ENCODE data around the gene ATF5.
A peak's percentile ranks its signal among the peaks of the same experiment; 100 is the strongest.

The ATF5 gene, protein sequence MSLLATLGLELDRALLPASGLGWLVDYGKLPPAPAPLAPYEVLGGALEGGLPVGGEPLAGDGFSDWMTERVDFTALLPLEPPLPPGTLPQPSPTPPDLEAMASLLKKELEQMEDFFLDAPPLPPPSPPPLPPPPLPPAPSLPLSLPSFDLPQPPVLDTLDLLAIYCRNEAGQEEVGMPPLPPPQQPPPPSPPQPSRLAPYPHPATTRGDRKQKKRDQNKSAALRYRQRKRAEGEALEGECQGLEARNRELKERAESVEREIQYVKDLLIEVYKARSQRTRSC

GRCh38 chr19:49929121-49929610, at the start of gene ATF5, which contains the start of gene NUP62:
ATF5 (plus strand) TSS chr19:49929205; CDS start chr19:49930851, 1,646 bp downstream.
NUP62 (minus strand) TSS chr19:49929504; CDS start chr19:49909807, 19,697 bp downstream.
- peak; percentile 75 for DNase-seq
- in situ Hi-C loops (cut with HindIII; ENCODE audit: low pct_ligation_motif_present, low pct_unique_long_range_greater_than_20kb, low sequenced_read_pairs): no loop called here

- DNase-seq: no peak
- in situ Hi-C loops (cut with HindIII; ENCODE audit: low pct_ligation_motif_present, low pct_unique_long_range_greater_than_20kb, low sequenced_read_pairs): no loop called here
These were observed 49.6 kb upstream of the ATF5 start for GRCh38 chr19:49879243-49879963.

- in situ Hi-C loops (cut with HindIII; ENCODE audit: low pct_ligation_motif_present, low pct_unique_long_range_greater_than_20kb, low sequenced_read_pairs): no loop called here
These were observed 48.7 kb upstream of the ATF5 start for GRCh38 chr19:49880162-49880869.

DNA sequence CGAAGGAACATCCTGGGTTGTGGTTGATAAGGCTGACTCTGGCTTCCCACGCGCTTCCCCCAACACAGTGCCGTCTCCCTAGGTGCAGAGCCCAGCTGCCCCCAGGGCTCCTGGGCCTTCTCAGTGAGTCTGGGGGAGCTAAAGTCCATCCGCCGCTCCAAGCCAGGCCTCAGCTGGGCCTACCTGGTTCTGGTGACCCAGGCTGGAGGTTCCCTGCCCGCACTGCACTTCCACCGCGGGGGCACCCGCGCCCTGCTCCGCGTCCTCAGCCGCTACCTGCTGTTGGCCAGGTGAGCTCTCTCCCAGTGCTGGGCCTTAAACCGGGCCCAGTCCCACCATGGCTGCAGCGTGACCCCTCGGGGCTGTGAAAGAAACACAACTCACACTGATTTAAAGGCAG, 47.8 kb upstream of the ATF5 start:
- in situ Hi-C loops (cut with HindIII; ENCODE audit: low pct_ligation_motif_present, low pct_unique_long_range_greater_than_20kb, low sequenced_read_pairs): no loop called here
- no peak for DNase-seq

More at GRCh38 chr19:49880162-49880869, 48.7 kb upstream of the ATF5 start:
- DNase-seq: no peak

DNA sequence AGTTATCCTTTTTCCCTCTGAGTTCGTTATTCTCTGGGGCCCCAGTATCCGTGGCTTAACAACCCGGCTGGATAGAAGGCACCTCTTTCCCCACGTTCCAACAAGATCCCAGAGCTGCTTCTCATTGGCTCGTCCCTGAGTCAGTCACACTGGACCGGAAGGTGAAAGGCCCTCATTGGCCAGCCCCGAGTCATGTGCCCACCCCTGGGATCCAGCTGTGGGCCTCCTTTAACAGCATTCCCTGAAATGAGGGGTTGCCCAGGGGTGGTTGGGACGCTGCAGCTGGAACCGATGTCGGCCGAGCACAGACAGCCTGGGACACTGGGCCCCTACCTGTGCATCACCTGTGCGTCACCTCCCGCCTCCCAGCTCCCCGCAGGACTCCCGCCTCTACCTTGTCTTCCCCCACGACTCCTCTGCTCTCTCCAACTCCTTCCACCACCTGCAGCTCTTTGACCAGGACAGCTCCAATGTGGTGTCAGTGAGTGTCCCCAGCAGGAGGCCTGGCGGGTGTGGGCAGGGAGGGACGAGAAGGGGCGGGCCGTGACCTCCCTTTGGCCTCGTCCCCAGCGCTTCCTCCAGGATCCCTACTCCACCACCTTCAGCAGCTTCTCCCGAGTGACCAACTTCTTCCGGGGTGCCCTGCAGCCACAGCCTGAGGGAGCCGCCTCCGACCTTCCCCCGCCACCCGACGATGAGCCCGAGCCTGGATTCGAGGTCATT, 47.2 kb upstream of the ATF5 start:
- DNase-seq: no peak
- in situ Hi-C loops (cut with HindIII; ENCODE audit: low pct_ligation_motif_present, low pct_unique_long_range_greater_than_20kb, low sequenced_read_pairs): no loop called here

- in situ Hi-C loops (cut with HindIII; ENCODE audit: low pct_ligation_motif_present, low pct_unique_long_range_greater_than_20kb, low sequenced_read_pairs): no loop called here
- DNase-seq: no peak
These were observed 46.4 kb upstream of the ATF5 start for GRCh38 chr19:49882643-49883042.

DNA sequence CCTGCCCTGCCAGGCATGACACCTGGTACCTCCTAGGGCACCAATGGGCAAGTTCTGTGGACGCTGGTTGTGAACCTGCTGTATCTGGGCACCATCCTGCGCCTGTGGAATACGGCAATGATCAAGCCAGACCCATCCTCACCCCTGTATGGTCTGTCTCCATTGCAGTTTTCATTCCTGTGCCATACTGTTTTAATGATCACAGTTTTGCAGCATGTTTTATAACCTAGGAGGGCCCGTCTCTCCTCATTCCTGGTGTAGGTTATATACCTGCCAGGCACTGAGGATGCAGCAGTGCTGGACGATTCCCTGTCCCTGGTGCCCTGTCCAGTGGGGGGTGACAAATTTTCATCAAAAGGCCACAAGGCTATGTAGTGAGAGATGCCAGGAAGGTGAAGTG, 45.9 kb upstream of the ATF5 start:
- in situ Hi-C loops (cut with HindIII; ENCODE audit: low pct_ligation_motif_present, low pct_unique_long_range_greater_than_20kb, low sequenced_read_pairs): no loop called here
- no peak for DNase-seq

- DNase-seq: no peak
- in situ Hi-C loops (cut with HindIII; ENCODE audit: low pct_ligation_motif_present, low pct_unique_long_range_greater_than_20kb, low sequenced_read_pairs): no loop called here
These were observed 44.9 kb upstream of the ATF5 start for GRCh38 chr19:49884109-49884508.

GRCh38 chr19:49884760-49885159, 44.2 kb upstream of the ATF5 start:
- DNase-seq: no peak
- in situ Hi-C loops (cut with HindIII; ENCODE audit: low pct_ligation_motif_present, low pct_unique_long_range_greater_than_20kb, low sequenced_read_pairs): no loop called here

GRCh38 chr19:49887037-49887664, 41.9 kb upstream of the ATF5 start:
- DNase-seq: no peak
- in situ Hi-C loops (cut with HindIII; ENCODE audit: low pct_ligation_motif_present, low pct_unique_long_range_greater_than_20kb, low sequenced_read_pairs): no loop called here

DNA sequence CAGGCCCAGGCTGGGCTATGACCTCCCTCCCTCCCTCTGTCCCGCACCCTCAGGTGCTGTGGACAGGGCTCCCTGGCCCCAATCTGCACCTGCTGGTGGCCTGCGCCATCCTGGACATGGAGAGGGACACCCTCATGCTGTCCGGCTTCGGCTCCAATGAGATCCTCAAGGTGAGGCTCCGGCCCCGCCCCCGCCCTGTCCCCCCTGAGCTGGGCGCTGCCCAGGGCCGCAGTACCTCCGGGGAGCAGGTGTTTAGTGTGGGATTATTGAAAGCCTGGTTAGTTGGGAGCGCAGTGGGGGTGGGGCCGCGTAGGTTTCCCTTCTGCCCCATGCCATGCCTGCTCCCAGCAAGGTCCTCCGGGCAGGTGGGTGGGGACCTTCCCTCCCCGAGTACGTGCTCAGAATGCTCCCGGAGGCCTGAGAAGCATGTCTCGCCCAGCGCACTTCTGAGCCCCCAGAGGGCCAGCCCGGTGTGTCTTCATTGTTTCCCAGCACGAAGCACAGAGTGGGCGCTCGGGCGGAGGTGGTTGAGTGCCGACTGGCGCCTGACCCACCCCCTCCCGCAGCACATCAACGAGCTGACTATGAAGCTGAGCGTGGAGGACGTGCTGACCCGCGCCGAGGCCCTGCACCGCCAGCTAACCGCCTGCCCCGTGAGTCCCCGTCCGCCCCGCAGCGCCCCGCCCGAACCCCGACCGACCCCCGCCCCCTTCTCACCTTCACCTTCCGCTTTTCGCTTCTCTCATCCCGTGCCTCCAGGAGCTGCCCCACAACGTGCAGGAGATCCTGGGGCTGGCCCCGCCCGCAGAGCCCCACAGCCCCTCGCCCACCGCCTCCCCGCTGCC, 41.1 kb upstream of the ATF5 start:
- in situ Hi-C loops (cut with HindIII; ENCODE audit: low pct_ligation_motif_present, low pct_unique_long_range_greater_than_20kb, low sequenced_read_pairs): no loop called here
- DNase-seq: no peak

DNA sequence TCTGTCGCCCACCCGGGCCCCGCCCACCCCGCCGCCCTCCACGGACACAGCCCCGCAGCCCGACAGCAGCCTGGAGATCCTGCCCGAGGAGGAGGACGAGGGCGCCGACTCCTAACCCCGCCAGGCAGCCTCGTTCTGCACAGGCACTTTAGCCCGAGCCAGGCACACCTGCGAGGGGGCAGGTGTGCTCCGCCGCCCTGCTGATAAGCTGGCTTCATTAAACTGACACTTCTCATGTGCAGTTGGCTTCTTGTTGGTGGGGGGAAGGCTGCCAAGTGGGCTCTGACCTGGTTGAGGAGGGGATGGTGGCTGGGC, 40.5 kb upstream of the ATF5 start:
- DNase-seq: no peak
- in situ Hi-C loops (cut with HindIII; ENCODE audit: low pct_ligation_motif_present, low pct_unique_long_range_greater_than_20kb, low sequenced_read_pairs): no loop called here

DNA sequence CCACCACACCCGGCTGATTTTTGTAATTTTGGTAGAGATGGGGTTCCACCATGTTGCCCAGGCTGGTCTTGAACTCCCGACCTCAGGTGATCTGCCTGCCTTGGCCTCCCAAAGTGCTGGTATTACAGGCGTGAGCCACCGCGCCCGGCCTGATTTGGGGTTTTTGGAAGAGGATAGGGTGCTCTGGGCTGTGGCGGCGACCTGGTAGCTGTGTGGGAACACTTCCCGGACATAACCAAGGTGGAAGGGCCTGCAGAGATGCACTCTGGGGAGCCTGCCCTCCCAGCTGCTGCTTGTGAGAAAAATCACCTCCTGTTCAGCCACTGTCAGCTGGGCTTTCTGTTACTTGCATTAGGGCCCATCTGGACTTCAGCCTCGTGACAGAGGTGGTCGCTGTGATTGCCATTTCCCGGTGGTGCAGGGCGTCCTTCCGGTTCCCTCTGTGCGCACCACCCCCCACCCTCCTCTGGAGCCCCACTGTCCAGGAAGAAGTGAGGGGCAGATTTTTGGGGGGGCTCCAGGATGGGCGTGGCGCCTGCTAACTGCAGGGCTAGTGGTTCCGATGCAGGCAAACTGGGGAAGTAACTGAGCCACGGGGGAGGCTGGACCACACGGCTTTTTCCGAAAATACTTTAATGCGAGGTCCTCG, 39.8 kb upstream of the ATF5 start:
- DNase-seq: no peak
- in situ Hi-C loops (cut with HindIII; ENCODE audit: low pct_ligation_motif_present, low pct_unique_long_range_greater_than_20kb, low sequenced_read_pairs): no loop called here

- in situ Hi-C loops (cut with HindIII; ENCODE audit: low pct_ligation_motif_present, low pct_unique_long_range_greater_than_20kb, low sequenced_read_pairs): no loop called here
- DNase-seq: no peak
These were observed 39.2 kb upstream of the ATF5 start for GRCh38 chr19:49889687-49890348.

GRCh38 chr19:49890349-49891311, 38.4 kb upstream of the ATF5 start:
- in situ Hi-C loops (cut with HindIII; ENCODE audit: low pct_ligation_motif_present, low pct_unique_long_range_greater_than_20kb, low sequenced_read_pairs): no loop called here
- DNase-seq: no peak

- in situ Hi-C loops (cut with HindIII; ENCODE audit: low pct_ligation_motif_present, low pct_unique_long_range_greater_than_20kb, low sequenced_read_pairs): no loop called here
- no peak for DNase-seq
These were observed 37.6 kb upstream of the ATF5 start for GRCh38 chr19:49891393-49891792.
